ENCODE results near the gene FSTL1. TPM values are rescaled to one million over a fixed set of nuclear protein-coding genes. Genes with fewer than 3 reads are reported as not detected.

The FSTL1 gene
- total RNA-seq, 3 donors from 2014 or later (not counting 1 experiment from before 2014, with no cell fraction given) = 1.1 to 1.9 (median 1.4) TPM

DNA sequence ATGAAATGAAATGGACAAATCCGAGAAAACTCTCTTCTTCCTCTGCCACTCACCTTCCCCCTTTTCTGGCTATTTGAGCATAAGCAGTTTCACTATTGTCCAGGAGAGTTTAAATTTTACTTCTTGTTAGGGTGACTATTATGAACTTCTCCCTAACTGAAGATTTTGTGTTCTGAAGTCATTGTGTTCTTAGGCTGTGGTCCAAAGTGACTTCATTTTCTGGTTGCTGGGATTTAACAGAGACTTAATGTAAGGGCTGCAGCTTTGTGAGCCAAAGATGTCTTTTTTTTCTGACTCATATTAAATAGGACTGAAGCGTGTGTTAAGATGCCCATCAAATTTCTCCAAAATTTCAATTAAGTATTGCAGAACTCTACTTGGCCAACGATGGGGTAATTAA, 46.5 kb upstream of the FSTL1 start:
- Mint-ChIP-seq H3K27me3 (ENCODE audit: low read depth in 2 of 2) (peaks cover 17 to 32% of the 10 kb centered on the region in 2 donors), H3K27ac (no peak overlapping the region), H3K36me3 (no peaks in the 10 kb centered on the region), H3K4me3 (no peak overlapping the region), H3K4me1 (no peaks in the 10 kb centered on the region), H3K9me3 (peaks cover 2 to 4% of the 10 kb centered on the region in 2 donors)
- H3K36me3 ChIP-seq (ENCODE audit: control insufficient read depth, insufficient read depth, low read length) = no peaks in the 10 kb centered on the region
- H3K27me3 ChIP-seq (ENCODE audit: control insufficient read depth, insufficient read depth, low read length) = no peaks in the 10 kb centered on the region
- intact Hi-C loops (cut with micrococcal nuclease) = no loop called here
- no peak overlapping the region for H3K27ac ChIP-seq (ENCODE audit: low read length)
- TF ChIP-seq, protein P1, sequence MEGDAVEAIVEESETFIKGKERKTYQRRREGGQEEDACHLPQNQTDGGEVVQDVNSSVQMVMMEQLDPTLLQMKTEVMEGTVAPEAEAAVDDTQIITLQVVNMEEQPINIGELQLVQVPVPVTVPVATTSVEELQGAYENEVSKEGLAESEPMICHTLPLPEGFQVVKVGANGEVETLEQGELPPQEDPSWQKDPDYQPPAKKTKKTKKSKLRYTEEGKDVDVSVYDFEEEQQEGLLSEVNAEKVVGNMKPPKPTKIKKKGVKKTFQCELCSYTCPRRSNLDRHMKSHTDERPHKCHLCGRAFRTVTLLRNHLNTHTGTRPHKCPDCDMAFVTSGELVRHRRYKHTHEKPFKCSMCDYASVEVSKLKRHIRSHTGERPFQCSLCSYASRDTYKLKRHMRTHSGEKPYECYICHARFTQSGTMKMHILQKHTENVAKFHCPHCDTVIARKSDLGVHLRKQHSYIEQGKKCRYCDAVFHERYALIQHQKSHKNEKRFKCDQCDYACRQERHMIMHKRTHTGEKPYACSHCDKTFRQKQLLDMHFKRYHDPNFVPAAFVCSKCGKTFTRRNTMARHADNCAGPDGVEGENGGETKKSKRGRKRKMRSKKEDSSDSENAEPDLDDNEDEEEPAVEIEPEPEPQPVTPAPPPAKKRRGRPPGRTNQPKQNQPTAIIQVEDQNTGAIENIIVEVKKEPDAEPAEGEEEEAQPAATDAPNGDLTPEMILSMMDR (IDR thresholded peaks at IDR 0.05) = no peak
- H3K9me3 ChIP-seq (ENCODE audit: control insufficient read depth, insufficient read depth, low read length) = peaks cover 13% of the 10 kb centered on the region
- DNase-seq (no peak), ATAC-seq (no peak)
- no peak overlapping the region for H3K4me3 ChIP-seq (ENCODE audit: low read length)
- H3K4me1 ChIP-seq (ENCODE audit: control insufficient read depth, insufficient read depth, low read length) = no peaks in the 10 kb centered on the region
- no CpG with 5 or more reads among the region's 3 CpGs for WGBS (ENCODE audit: insufficient coverage)

DNA sequence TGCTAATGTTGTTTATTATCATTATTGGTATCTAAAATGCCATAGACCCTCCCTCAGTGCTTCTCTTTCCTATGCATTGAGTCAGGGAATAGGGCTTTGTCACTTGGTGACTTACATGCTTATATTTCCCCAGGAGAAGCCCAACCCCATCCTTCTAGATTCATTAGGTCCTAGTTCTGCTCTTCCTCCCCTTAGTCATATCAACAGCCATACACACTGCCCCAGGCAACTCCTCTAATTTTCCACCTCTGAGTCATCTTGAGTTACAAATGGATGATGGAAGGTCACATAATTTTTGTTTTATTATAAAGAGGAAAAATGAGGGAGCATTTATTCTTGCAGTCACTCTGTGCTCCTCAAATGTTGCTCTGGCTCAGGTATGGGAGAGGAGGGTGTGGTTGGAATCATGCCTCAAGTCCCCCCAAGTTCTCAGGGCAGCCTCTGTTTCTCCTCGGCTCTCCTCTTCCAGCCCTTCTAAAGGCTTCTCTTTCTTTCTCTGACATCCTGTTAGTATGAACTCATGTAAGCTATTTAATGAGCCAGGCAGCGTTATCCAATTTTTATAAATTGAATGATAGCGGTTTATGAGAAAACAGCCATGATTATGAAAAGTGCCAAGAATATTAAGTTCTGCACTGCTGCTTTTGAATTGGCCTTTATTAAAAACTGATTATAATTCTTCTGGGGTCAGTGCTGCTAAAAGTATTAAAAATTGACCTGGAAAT, 45.6 kb upstream of the FSTL1 start:
- H3K27me3 Mint-ChIP-seq (ENCODE audit: low read depth in 2 of 2) = peaks cover 14 to 40% of the 10 kb centered on the region in 2 donors
- H3K4me1 Mint-ChIP-seq = no peaks in the 10 kb centered on the region
- Histone ChIP-seq H3K4me1 (ENCODE audit: control insufficient read depth, insufficient read depth, low read length) (no peaks in the 10 kb centered on the region), H3K27me3 (ENCODE audit: control insufficient read depth, insufficient read depth, low read length) (no peaks in the 10 kb centered on the region), H3K36me3 (ENCODE audit: control insufficient read depth, insufficient read depth, low read length) (no peaks in the 10 kb centered on the region), H3K27ac (ENCODE audit: low read length) (no peak overlapping the region), H3K4me3 (ENCODE audit: low read length) (no peak overlapping the region), H3K9me3 (ENCODE audit: control insufficient read depth, insufficient read depth, low read length) (peaks cover 13% of the 10 kb centered on the region)
- 100% methylated on average over 2 of the region's 3 CpGs for WGBS (ENCODE audit: insufficient coverage)
- H3K36me3 Mint-ChIP-seq = no peaks in the 10 kb centered on the region
- DNase-seq (no peak), ATAC-seq (no peak)
- H3K9me3 Mint-ChIP-seq = peaks cover 2 to 4% of the 10 kb centered on the region in 2 donors
- TF ChIP-seq, protein P1 (IDR thresholded peaks at IDR 0.05) = no peak
- H3K27ac Mint-ChIP-seq = no peak overlapping the region
- no peak overlapping the region for H3K4me3 Mint-ChIP-seq
- intact Hi-C loops (cut with micrococcal nuclease) = no loop called here

GRCh38 chr3:120495809-120496208, 45.0 kb upstream of the FSTL1 start:
- no peak overlapping the region for H3K27ac Mint-ChIP-seq
- ATAC-seq = no peak
- peaks cover 2 to 4% of the 10 kb centered on the region in 2 donors for H3K9me3 Mint-ChIP-seq
- Histone ChIP-seq H3K9me3 (ENCODE audit: control insufficient read depth, insufficient read depth, low read length) (peaks cover 13% of the 10 kb centered on the region), H3K4me3 (ENCODE audit: low read length) (no peak overlapping the region), H3K36me3 (ENCODE audit: control insufficient read depth, insufficient read depth, low read length) (no peaks in the 10 kb centered on the region), H3K27ac (ENCODE audit: low read length) (no peak overlapping the region), H3K4me1 (ENCODE audit: control insufficient read depth, insufficient read depth, low read length) (no peaks in the 10 kb centered on the region), H3K27me3 (ENCODE audit: control insufficient read depth, insufficient read depth, low read length) (no peaks in the 10 kb centered on the region)
- TF ChIP-seq, protein P1 (IDR thresholded peaks at IDR 0.05) = no peak
- DNase-seq = no peak
- H3K4me1 Mint-ChIP-seq = no peaks in the 10 kb centered on the region
- WGBS (ENCODE audit: insufficient coverage) = 80% methylated on average over 2 of the region's 2 CpGs
- H3K27me3 Mint-ChIP-seq (ENCODE audit: low read depth in 2 of 2) = peaks cover 18 to 46% of the 10 kb centered on the region in 2 donors
- intact Hi-C loops (cut with micrococcal nuclease) = no loop called here
- no peak overlapping the region for H3K4me3 Mint-ChIP-seq
- no peaks in the 10 kb centered on the region for H3K36me3 Mint-ChIP-seq

- Mint-ChIP-seq H3K9me3 (peaks cover 2 to 4% of the 10 kb centered on the region in 2 donors), H3K36me3 (no peaks in the 10 kb centered on the region), H3K4me1 (no peaks in the 10 kb centered on the region), H3K27ac (no peak overlapping the region), H3K27me3 (ENCODE audit: low read depth in 2 of 2) (peaks cover 21 to 55% of the 10 kb centered on the region in 2 donors), H3K4me3 (no peak overlapping the region)
- Histone ChIP-seq H3K4me3 (ENCODE audit: low read length) (no peak overlapping the region), H3K4me1 (ENCODE audit: control insufficient read depth, insufficient read depth, low read length) (no peaks in the 10 kb centered on the region), H3K27me3 (ENCODE audit: control insufficient read depth, insufficient read depth, low read length) (peaks cover 4% of the 10 kb centered on the region), H3K36me3 (ENCODE audit: control insufficient read depth, insufficient read depth, low read length) (no peaks in the 10 kb centered on the region), H3K27ac (ENCODE audit: low read length) (no peak overlapping the region), H3K9me3 (ENCODE audit: control insufficient read depth, insufficient read depth, low read length) (peaks cover 13% of the 10 kb centered on the region)
- intact Hi-C loops (cut with micrococcal nuclease) = no loop called here
- DNase-seq (no peak), ATAC-seq (no peak)
- 86% methylated on average over 4 of the region's 5 CpGs for WGBS (ENCODE audit: insufficient coverage)
- TF ChIP-seq, protein P1 (IDR thresholded peaks at IDR 0.05) = no peak
Measured at GRCh38 chr3:120492103-120492502, 41.3 kb upstream of the FSTL1 start.

Data from natural killer cell (primary cell).